ENCODE measurements around the gene IGSF21. TPM values are rescaled to one million over a fixed set of nuclear protein-coding genes. Genes with fewer than 3 reads are reported as not detected.

IGSF21 gene
- total and polyA plus RNA-seq, 2 of the 4 experiments (the other 2 are of a cell fraction): not detected

DNA sequence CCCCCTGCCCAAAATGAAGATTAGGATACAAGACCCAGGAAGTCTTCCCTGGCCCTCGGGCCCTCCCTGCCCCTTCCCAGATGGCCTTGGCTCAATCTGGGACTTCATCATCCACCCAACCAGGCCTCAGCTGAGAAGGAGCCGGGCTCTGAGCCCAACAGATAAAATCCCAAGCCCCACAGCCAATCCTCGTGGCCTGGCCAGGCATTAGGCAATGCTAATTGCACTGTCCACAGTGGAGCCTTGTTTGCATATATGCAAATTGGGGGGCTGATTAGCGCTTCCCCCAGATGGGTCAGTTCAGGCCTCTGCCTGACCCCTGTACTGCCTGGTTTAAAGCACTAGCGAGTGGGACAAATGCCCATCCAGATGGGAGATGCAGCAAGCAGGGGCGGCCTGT, 34.9 kb downstream of the IGSF21 start:
- Histone ChIP-seq H3K9ac (ENCODE audit: low read depth, low read length) (no peak overlapping the region), H3K4me1 (ENCODE audit: control insufficient read depth, insufficient read depth, low read length) (no peaks in the 10 kb centered on the region), H3K27ac (ENCODE audit: insufficient read depth, low read length) (no peak overlapping the region), H2AFZ (replicated peaks; ENCODE audit: low read length, poor library complexity) (no peak overlapping the region), H2AK9ac (replicated peaks; ENCODE audit: low read depth, low read length, poor library complexity) (no peak overlapping the region), H3K4ac (ENCODE audit: low read depth, low read length) (no peak overlapping the region), H3K79me1 (ENCODE audit: low read depth in 1 of 2, low read length in 2 of 2) (no peaks in the 10 kb centered on the region), H2BK5ac (ENCODE audit: low read depth, low read length, poor library complexity, severe bottlenecking) (no peak overlapping the region), H3K4me3 (ENCODE audit: insufficient read depth, low read depth, low read length) (no peak overlapping the region), H3K23ac (ENCODE audit: low read depth, low read length) (no peak overlapping the region), H4K8ac (ENCODE audit: low read depth in 2 of 2, low read length in 2 of 2) (no peak overlapping the region), H3K14ac (replicated peaks; ENCODE audit: low read depth, low read length) (no peak overlapping the region), H3K36me3 (ENCODE audit: control insufficient read depth, insufficient read depth, low read length) (no peaks in the 10 kb centered on the region), H2BK15ac (ENCODE audit: low read depth, low read length) (no peak overlapping the region), H2AK5ac (ENCODE audit: low read depth, low read length) (no peak overlapping the region), H3K56ac (ENCODE audit: extremely low read depth, insufficient read depth, low read length) (no peak overlapping the region), H3K4me2 (ENCODE audit: low read depth, low read length) (no peak overlapping the region), H2BK120ac (ENCODE audit: low read depth, low read length) (no peak overlapping the region), H3K18ac (ENCODE audit: low read depth, low read length) (no peak overlapping the region), H3K9me1 (ENCODE audit: insufficient read depth, low read length) (no peaks in the 10 kb centered on the region), H2BK20ac (ENCODE audit: low read depth, low read length) (no peak overlapping the region), H4K20me1 (ENCODE audit: insufficient read depth, low read length) (no peaks in the 10 kb centered on the region), H4K5ac (ENCODE audit: low read depth, low read length) (no peak overlapping the region), H4K91ac (ENCODE audit: insufficient read depth, low read depth, low read length) (no peak overlapping the region), H3K9me3 (ENCODE audit: control insufficient read depth, insufficient read depth, low read length) (no peaks in the 10 kb centered on the region; the same call in 1 of the 2 replicates), H3K27me3 (ENCODE audit: control insufficient read depth, insufficient read depth, low read length) (no peaks in the 10 kb centered on the region)
- CTCF ChIA-PET: no interaction called here
- WGBS, 2 experiments (ENCODE audit: extremely low coverage in 2 of 2, insufficient read length in 1 of 2): no CpG with 5 or more reads among the region's 6 CpGs
- in situ Hi-C loops (cut with MboI; ENCODE audit: low sequenced_read_pairs) (no loop called here), dilution Hi-C loops (cut with HindIII; ENCODE audit: low sequenced_read_pairs, unreplicated experiment) (no loop called here), intact Hi-C loops (cut with micrococcal nuclease) (no loop called here)
- no peak for DNase-seq
- TF ChIP-seq MXI1 (IDR thresholded peaks at IDR 0.05; ENCODE audit: borderline replicate concordance, low read depth, low read length): no peak
- TF ChIP-seq, protein P1, sequence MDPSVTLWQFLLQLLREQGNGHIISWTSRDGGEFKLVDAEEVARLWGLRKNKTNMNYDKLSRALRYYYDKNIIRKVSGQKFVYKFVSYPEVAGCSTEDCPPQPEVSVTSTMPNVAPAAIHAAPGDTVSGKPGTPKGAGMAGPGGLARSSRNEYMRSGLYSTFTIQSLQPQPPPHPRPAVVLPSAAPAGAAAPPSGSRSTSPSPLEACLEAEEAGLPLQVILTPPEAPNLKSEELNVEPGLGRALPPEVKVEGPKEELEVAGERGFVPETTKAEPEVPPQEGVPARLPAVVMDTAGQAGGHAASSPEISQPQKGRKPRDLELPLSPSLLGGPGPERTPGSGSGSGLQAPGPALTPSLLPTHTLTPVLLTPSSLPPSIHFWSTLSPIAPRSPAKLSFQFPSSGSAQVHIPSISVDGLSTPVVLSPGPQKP (IDR thresholded peaks at IDR 0.05; ENCODE audit: borderline replicate concordance, low read depth, low read length): no peak
- TF ChIP-seq, protein P2, sequence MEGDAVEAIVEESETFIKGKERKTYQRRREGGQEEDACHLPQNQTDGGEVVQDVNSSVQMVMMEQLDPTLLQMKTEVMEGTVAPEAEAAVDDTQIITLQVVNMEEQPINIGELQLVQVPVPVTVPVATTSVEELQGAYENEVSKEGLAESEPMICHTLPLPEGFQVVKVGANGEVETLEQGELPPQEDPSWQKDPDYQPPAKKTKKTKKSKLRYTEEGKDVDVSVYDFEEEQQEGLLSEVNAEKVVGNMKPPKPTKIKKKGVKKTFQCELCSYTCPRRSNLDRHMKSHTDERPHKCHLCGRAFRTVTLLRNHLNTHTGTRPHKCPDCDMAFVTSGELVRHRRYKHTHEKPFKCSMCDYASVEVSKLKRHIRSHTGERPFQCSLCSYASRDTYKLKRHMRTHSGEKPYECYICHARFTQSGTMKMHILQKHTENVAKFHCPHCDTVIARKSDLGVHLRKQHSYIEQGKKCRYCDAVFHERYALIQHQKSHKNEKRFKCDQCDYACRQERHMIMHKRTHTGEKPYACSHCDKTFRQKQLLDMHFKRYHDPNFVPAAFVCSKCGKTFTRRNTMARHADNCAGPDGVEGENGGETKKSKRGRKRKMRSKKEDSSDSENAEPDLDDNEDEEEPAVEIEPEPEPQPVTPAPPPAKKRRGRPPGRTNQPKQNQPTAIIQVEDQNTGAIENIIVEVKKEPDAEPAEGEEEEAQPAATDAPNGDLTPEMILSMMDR (conservative IDR thresholded peaks at IDR 0.05; ENCODE audit: low read depth, low read length): no peak
- no peak for TF ChIP-seq RAD21 (IDR thresholded peaks at IDR 0.05; ENCODE audit: low read length)
- TF ChIP-seq CHD1 (IDR thresholded peaks at IDR 0.05; ENCODE audit: low read depth, low read length): no peak
- no peak for TF ChIP-seq CEBPB (IDR thresholded peaks at IDR 0.05; ENCODE audit: low read depth, low read length)
- no peak for TF ChIP-seq MAFK (IDR thresholded peaks at IDR 0.05; ENCODE audit: low read depth, low read length)
- no peak for TF ChIP-seq NFE2L2 (IDR thresholded peaks at IDR 0.05; ENCODE audit: low read depth, low read length)
- no peak for TF ChIP-seq BHLHE40 (IDR thresholded peaks at IDR 0.05; ENCODE audit: low read depth, low read length)
- TF ChIP-seq RCOR1 (IDR thresholded peaks at IDR 0.05; ENCODE audit: insufficient replicate concordance, low read length): no peak
- TF ChIP-seq, protein P3, sequence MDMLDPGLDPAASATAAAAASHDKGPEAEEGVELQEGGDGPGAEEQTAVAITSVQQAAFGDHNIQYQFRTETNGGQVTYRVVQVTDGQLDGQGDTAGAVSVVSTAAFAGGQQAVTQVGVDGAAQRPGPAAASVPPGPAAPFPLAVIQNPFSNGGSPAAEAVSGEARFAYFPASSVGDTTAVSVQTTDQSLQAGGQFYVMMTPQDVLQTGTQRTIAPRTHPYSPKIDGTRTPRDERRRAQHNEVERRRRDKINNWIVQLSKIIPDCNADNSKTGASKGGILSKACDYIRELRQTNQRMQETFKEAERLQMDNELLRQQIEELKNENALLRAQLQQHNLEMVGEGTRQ (IDR thresholded peaks at IDR 0.05; ENCODE audit: low read depth, low read length): no peak
- TF ChIP-seq MAZ (IDR thresholded peaks at IDR 0.05; ENCODE audit: borderline replicate concordance, low read depth, low read length): no peak
- TF ChIP-seq RFX5 (IDR thresholded peaks at IDR 0.05; ENCODE audit: low read depth, low read length): no peak
- TF ChIP-seq FOS (IDR thresholded peaks at IDR 0.05; ENCODE audit: low read depth, low read length): no peak
- no peak for TF ChIP-seq POLR2A (IDR thresholded peaks at IDR 0.05; ENCODE audit: low read depth, low read length)
- ATAC-seq (ENCODE audit: low read depth): no peak
- no TSS peak for BruUV-seq (replicated peaks)
- POLR2A ChIA-PET (ENCODE audit: unreplicated experiment): no interaction called here

Data from IMR-90 (cell line).